HepG2 (cell line): ENCODE results near the gene TBC1D14. TPM values are rescaled to one million over a fixed set of nuclear protein-coding genes. Genes with fewer than 3 reads are reported as not detected.
A peak's percentile ranks its signal among the peaks of the same experiment; 100 is the strongest.
"Not testable (repeated sequence)": the region's sequence is repeated elsewhere in the genome, so short reads cannot be mapped to it uniquely, and the experiment has no call there.

Experiments used
- ATAC-seq: fragments of 200-7000 bp; cut with Tn5 transposase; 3 replicates; pipeline ENCODE4 v1.9.1; 2020; ENCODE audit warnings: mild to moderate bottlenecking, moderate library complexity
- BruUV-seq: library from RNA; stranded (reverse); fragments of 400-500 nt; replicated peaks from 2 replicates; lab custom pipeline; 2021; lab: Mats Ljungman, UMichigan
- CTCF ChIA-PET: fragments of 300-600 bp; formaldehyde crosslinking; extraction: SDS; loops from one replicate; lab custom pipeline; 2021; ENCODE audit warnings: low total read pairs, inconsistent platforms, low intra/inter-chr PET ratio; lab: Yijun Ruan, JAX
- POLR2A ChIA-PET: fragments of 350-600 bp; sonication (Branson Sonifier 250); formaldehyde crosslinking; loops from one replicate; lab custom pipeline; 2020; ENCODE audit warnings: antibody characterized with exemption, inconsistent platforms; lab: Yijun Ruan, JAX
- DNase-seq: peaks from one replicate; pipeline ENCODE4 v3.0.0-alpha.2; 2015; ENCODE audit warnings: low spot score
- FAIRE-seq: peaks from 3 replicates; lab custom pipeline; 2011; peaks lifted over from hg19 to GRCh38; lab: Jason Lieb, UNC
- H2AFZ ChIP-seq: one replicate; pipeline ENCODE4 v1.6.1; 2011; ENCODE audit warnings: low read length, inconsistent platforms
- H3K27ac ChIP-seq: fragments of 300-600 bp; 3 replicates; pipeline ENCODE4 v1.8.0; 2011; ENCODE audit warnings: mixed run types, mild to moderate bottlenecking, mixed read lengths, low read length, inconsistent platforms; ENCODE audit not compliant: insufficient read depth; ENCODE audit errors: extremely low read length
- H3K27me3 ChIP-seq, 2 experiments: fragments of 200-600 bp in 1 of 2; 2 replicates in 1 of 2; 3 replicates in 1 of 2; pipeline versions ENCODE4 v1.6.0 to v1.8.0; 2011; ENCODE audit warnings: low read length in 2 of 2, mild to moderate bottlenecking in 2 of 2, moderate library complexity in 2 of 2, inconsistent platforms in 1 of 2; ENCODE audit not compliant: insufficient read depth in 2 of 2, control insufficient read depth in 1 of 2
- H3K36me3 ChIP-seq, 2 experiments: fragments of 200-600 bp in 1 of 2; replicated peaks in 1 of 2; 2 replicates in 1 of 2; 3 replicates in 1 of 2; pipeline versions ENCODE4 v1.5.1 to v1.8.0; 2011; ENCODE audit warnings: low read length in 2 of 2, inconsistent platforms in 1 of 2; ENCODE audit not compliant: insufficient read depth in 2 of 2, control insufficient read depth in 1 of 2
- H3K4me1 ChIP-seq: 2 replicates; pipeline ENCODE4 v1.5.1; 2012; ENCODE audit warnings: low read length, inconsistent platforms; ENCODE audit not compliant: insufficient read depth
- H3K4me2 ChIP-seq: 2 replicates; pipeline ENCODE4 v1.6.0; 2011; ENCODE audit warnings: low read depth, low read length, inconsistent platforms
- H3K4me3 ChIP-seq, 3 experiments: fragments of 200-600 bp in 1 of 3; sonication (generic), shearing (Covaris generic) in 1 of 3; replicated peaks in 1 of 3; 2 replicates each; pipeline ENCODE4 v1.5.1; 2011 to 2016; ENCODE audit warnings: low read length in 3 of 3, inconsistent platforms in 2 of 3, low read depth in 2 of 3, mild to moderate bottlenecking in 2 of 3, control low read depth in 1 of 3, mixed read lengths in 1 of 3; ENCODE audit not compliant: insufficient read depth in 1 of 3
- H3K79me2 ChIP-seq: one replicate; pipeline ENCODE4 v1.6.1; 2011; ENCODE audit warnings: low read length, inconsistent platforms; ENCODE audit not compliant: insufficient read depth
- H3K9ac ChIP-seq: 2 replicates; pipeline ENCODE4 v1.6.0; 2011; ENCODE audit warnings: mild to moderate bottlenecking, low read depth, low read length, inconsistent platforms; ENCODE audit not compliant: insufficient read depth
- H3K9me3 ChIP-seq: 2 replicates; pipeline ENCODE4 v1.5.1; 2012; ENCODE audit warnings: mild to moderate bottlenecking, low read length
- H4K20me1 ChIP-seq: 2 replicates; pipeline ENCODE4 v1.6.0; 2011; ENCODE audit warnings: inconsistent platforms, mild to moderate bottlenecking, low read length, moderate library complexity; ENCODE audit not compliant: insufficient read depth
- WGBS: methylation state at CpG from one replicate; pipeline ENCODE4 v1.1.6; 2017; ENCODE audit warnings: low lambda C conversion rate; 5-methylcytosine and 5-hydroxymethylcytosine counted together
- in situ Hi-C: cut with HindIII; loops from 2 replicates; pipeline ENCODE4 v1.10.0; 2017; ENCODE audit warnings: low pct_unique_long_range_greater_than_20kb; ENCODE audit not compliant: extremely low pct_ligation_motif_present
- intact Hi-C: fragments of 100-400 bp; cut with micrococcal nuclease; formaldehyde crosslinking; loops from one replicate; pipeline ENCODE4 v1.10.0; 2022; ENCODE audit not compliant: unreplicated experiment
- polyA plus RNA-seq, 8 experiments: library from polyadenylated mRNA; depleted of rRNA in 3 of 8; stranded (reverse) in 7 of 8; unstranded in 1 of 8; fragments of >200 nt; fragmentation: Illumina TruSeq in 4 of 8; extraction: Trizol in 4 of 8; gene quantifications; 2 replicates each; pipeline versions ENCODE4 v1.2.1 to v1.2.3, GENCODE V29; 2011 to 2016; ENCODE audit warnings: low read depth in 4 of 8, missing spikeins in 1 of 8, mixed read lengths in 1 of 8; ENCODE audit not compliant: insufficient read depth in 1 of 8
- total RNA-seq, 5 experiments: library from RNA; depleted of rRNA; stranded (reverse); fragments of >200 nt; fragmentation: Illumina TruSeq; extraction: Trizol; gene quantifications; 2 replicates each; pipeline ENCODE4 v1.2.3, GENCODE V29; 2016; ENCODE audit warnings: low read depth in 1 of 5
- TF ChIP-seq, protein P1 (sequence below), 2 experiments: fragments of 450-650 bp in 1 of 2; sonication (generic) in 1 of 2; formaldehyde crosslinking in 1 of 2; IDR thresholded peaks; 2 replicates each; pipeline versions ENCODE4 v1.6.1 to v1.8.0; 2016 to 2022; ENCODE audit warnings: antibody characterized with exemption in 1 of 2, mild to moderate bottlenecking in 1 of 2, missing genetic modification reagents in 1 of 2

TBC1D14 gene
- total and polyA plus RNA-seq, 2 of the 13 experiments (the other 11 are each of a cell fraction or from before 2014, with no cell fraction given) = 29.5 to 46.5 TPM

DNA sequence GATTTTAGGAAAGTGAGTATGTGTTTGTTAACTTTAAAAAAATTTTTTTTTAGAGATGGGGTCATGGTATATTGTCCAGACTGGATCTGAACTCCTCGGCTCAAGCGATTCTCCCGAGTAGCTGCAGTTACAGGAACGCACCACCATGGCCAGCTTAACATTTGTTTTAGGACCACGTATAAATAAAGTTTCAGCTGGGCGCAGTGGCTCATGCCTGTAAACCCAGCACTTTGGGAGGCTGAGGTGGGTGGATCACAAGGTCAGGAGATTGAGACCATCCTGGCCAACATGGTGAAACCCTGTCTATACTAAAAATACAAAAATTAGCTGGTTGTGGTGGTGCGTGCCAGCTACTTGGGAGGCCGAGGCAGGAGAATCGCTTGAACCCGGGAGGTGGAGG lies 2.3 kb downstream of the TBC1D14 start:
- H3K27ac ChIP-seq = peak overlapping the region; percentile 73
- H3K36me3 ChIP-seq, DNase-seq, H2AFZ ChIP-seq, H3K9me3 ChIP-seq, BruUV-seq, in situ Hi-C loops, CTCF ChIA-PET, ATAC-seq, H3K27me3 ChIP-seq: not testable (repeated sequence)
- peaks cover 66% of the 10 kb centered on the region for H3K79me2 ChIP-seq
- peak overlapping the region; percentile 96 for H3K4me2 ChIP-seq
- TF ChIP-seq, protein P1, sequence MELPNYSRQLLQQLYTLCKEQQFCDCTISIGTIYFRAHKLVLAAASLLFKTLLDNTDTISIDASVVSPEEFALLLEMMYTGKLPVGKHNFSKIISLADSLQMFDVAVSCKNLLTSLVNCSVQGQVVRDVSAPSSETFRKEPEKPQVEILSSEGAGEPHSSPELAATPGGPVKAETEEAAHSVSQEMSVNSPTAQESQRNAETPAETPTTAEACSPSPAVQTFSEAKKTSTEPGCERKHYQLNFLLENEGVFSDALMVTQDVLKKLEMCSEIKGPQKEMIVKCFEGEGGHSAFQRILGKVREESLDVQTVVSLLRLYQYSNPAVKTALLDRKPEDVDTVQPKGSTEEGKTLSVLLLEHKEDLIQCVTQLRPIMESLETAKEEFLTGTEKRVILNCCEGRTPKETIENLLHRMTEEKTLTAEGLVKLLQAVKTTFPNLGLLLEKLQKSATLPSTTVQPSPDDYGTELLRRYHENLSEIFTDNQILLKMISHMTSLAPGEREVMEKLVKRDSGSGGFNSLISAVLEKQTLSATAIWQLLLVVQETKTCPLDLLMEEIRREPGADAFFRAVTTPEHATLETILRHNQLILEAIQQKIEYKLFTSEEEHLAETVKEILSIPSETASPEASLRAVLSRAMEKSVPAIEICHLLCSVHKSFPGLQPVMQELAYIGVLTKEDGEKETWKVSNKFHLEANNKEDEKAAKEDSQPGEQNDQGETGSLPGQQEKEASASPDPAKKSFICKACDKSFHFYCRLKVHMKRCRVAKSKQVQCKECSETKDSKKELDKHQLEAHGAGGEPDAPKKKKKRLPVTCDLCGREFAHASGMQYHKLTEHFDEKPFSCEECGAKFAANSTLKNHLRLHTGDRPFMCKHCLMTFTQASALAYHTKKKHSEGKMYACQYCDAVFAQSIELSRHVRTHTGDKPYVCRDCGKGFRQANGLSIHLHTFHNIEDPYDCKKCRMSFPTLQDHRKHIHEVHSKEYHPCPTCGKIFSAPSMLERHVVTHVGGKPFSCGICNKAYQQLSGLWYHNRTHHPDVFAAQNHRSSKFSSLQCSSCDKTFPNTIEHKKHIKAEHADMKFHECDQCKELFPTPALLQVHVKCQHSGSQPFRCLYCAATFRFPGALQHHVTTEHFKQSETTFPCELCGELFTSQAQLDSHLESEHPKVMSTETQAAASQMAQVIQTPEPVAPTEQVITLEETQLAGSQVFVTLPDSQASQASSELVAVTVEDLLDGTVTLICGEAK (IDR thresholded peaks at IDR 0.05) = not testable (repeated sequence)
- TF ChIP-seq, protein P1 (CRISPR knock-in tag; IDR thresholded peaks at IDR 0.05) = peak; percentile 96
- H4K20me1 ChIP-seq = peaks cover 39% of the 10 kb centered on the region; the same call in 1 of the 2 replicates
- peak overlapping the region; percentile 87; the same call in 1 of the 2 replicates for H3K9ac ChIP-seq
- peak; percentile 37 for FAIRE-seq
- intact Hi-C loops = loop anchor here (2.0 to 5.0 kb wide), 2 partner anchors 15 to 35 kb away; no protein-coding TSS in a partner anchor
- POLR2A ChIA-PET = interaction anchor here (0.9 to 11.5 kb wide), 10 partner anchors 8 to 195 kb away, joined by 3 to 215 read pairs (median 6); no protein-coding TSS in a partner anchor
- peaks cover 68% of the 10 kb centered on the region for H3K4me1 ChIP-seq
- WGBS = 70% methylated on average over 10 of the region's 10 CpGs
- peak overlapping the region in 1 of 3 experiments; percentile 83; a peak in 2 of 6 replicates for H3K4me3 ChIP-seq
